Measurements from ENCODE around the gene C1QTNF8. TPM values are rescaled to one million over a fixed set of nuclear protein-coding genes. Genes with fewer than 3 reads are reported as not detected.

The C1QTNF8 gene
- total RNA-seq, 2 donors from 2014 or later, result not detected

DNA sequence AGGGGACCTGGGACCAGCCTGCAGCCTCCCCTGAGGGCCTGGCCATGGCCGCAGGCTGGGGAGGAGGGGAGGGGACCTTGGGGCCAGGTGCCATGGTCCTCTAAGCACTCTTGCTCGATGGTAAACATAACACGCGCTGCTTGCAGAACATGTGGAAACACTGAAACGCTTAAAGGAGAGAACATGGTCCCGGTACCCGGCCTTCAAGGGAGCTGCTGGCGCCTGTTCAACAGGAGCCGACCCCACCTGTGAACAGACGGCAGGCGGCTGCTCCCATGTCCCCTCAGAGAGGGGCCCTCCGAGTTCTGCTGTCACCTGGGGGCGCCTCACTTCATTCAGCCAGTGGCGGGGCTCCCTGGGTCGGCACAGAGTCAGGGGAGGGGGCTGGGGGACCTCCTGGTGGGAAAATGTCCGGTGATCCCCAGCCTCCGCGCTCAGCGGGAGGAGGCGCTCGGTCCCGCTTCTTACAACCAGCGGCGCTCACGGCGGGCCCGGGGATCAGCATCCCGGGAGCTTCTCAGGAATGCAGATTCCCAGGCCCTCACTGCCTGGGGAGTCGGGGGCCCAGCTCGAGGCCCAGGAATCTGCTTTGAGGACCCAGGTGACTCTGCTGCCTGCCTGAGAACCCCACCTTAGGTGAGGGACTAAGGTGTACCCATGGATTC, 24.4 kb downstream of the C1QTNF8 start:
- intact Hi-C loops (cut with DNase I, micrococcal nuclease), result no loop called here
- no peak for ATAC-seq
- DNase-seq, result no peak

DNA sequence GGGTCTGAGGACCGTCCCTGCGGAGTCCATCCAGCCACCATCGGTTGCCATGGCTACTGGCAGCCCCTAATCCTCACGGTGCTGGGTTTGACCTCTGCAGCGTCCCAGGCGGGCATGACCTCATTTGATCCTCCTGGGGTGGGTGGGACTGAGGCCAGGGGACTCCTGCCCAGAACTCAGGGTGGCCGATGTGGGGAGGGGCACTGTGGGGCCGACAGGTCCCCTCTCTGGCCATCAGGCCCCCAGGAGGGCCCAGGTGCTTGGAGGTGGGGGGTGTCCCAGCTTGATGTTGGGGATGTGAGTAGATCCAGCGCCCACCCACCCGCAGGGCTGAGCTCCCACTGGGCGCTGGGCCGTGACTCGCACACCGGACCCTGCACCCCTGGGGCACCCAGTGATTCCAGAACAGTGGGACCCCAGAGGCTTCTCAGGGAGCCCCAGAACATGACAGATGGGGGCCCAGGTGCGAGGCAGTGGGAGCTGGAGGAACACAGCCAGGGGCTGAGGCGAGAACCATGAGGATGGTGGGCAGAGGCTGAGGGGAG, 25.1 kb downstream of the C1QTNF8 start:
- DNase-seq, result no peak
- intact Hi-C loops (cut with DNase I, micrococcal nuclease), result no loop called here
- no peak for ATAC-seq

DNA sequence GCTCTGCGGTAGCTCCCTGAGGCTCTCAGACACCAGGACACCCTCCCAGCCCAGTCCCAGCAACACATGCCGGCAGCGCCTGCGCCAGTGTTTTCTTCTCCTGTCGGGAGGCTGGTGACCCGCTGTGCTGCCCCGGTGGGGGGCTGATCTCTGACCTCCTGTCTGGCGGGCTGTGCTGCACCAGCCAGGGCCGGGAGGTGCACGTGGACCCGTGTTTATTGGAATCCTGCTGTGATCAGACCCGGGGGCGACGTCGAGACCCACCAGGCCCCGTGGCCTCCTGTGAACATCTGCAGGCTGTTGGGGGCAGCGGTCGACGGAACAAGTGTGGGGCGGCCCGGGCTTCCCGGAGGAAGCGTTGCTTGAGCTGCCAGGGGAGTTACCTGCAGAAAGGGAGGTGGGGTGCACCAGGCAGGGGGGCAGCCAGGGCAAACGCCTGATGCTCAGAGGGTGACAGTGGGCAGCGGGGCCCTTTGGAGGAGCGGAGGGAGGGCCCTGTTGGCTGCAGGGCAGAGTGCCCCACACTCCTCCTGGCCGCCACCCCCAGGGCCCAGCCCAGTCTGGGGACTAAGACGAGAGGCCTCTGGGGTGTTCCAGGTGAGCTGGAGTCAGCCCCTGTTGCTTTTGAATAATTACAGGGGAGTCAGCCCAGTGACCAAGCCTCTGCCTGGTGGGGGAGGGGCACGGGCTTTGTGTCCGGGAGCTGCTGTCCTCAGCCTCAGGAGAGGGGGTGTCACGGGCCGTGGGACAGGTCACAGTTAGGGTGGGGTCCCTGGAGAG, 25.8 kb downstream of the C1QTNF8 start:
- no peak for DNase-seq
- intact Hi-C loops (cut with DNase I, micrococcal nuclease), result no loop called here
- ATAC-seq, result no peak

DNA sequence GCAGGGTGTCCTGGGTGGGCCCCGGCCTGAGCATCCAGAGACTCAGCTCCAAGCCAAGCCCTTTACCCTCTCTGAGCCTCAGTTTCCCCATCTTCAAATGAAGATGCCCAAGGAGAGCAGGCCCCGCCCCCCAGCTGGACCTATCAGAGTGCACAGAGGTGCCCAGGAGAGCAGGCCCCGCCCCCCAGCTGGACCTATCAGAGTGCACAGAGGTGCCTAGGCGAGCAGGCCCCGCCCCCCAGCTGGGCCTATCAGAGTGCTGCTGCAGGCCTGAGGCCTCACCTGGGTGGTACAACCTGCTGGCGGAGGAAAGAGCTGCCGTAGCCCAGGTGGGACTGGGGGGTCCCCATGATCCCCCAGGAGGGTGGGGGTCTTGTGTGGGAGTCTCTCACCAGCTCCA, 26.9 kb downstream of the C1QTNF8 start:
- ATAC-seq, result no peak
- intact Hi-C loops (cut with DNase I, micrococcal nuclease), result no loop called here
- DNase-seq, result no peak

DNA sequence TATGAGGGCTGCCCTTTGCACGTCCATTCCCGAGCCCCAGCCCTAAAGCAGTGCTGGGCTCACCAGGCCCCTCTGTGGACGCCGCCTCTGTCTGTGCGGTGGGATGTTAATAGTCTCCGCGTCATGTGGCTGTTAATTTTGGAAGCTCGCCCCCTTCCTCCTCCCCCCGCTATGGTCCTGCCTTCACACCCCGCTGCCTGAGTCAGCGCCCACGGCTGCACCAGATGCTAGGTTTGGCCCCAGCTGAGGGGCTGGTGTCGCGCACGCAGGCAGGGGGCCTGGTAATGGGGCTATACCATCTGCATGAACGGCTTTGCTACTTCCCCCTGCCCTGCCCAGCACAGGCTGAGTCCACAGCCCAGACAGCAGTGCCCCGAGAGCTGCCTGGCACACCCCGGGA, 27.6 kb downstream of the C1QTNF8 start:
- ATAC-seq, result no peak
- no peak for DNase-seq
- intact Hi-C loops (cut with DNase I, micrococcal nuclease), result no loop called here

DNA sequence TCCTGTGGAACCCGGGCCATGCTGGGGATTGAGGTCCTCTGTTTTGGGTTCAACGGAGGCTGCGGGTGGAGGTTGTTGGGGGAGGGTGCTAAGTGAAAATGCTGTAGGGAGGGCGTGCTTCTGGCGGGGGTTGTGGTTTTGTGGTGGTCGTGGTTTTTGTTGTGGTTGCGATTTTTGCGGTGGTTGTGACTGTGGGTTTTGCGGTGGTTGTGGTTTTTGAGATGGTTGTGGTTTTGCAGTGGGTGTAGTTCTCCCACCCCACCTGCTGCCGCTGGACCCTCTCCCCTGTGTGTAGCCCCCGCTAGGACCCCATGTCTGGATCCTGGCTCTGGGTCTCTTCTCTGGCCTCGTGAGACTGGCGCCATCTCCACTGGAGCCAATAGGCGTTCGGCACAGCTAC, 28.4 kb downstream of the C1QTNF8 start:
- intact Hi-C loops (cut with DNase I, micrococcal nuclease), result no loop called here
- no peak for DNase-seq
- ATAC-seq, result no peak

DNA sequence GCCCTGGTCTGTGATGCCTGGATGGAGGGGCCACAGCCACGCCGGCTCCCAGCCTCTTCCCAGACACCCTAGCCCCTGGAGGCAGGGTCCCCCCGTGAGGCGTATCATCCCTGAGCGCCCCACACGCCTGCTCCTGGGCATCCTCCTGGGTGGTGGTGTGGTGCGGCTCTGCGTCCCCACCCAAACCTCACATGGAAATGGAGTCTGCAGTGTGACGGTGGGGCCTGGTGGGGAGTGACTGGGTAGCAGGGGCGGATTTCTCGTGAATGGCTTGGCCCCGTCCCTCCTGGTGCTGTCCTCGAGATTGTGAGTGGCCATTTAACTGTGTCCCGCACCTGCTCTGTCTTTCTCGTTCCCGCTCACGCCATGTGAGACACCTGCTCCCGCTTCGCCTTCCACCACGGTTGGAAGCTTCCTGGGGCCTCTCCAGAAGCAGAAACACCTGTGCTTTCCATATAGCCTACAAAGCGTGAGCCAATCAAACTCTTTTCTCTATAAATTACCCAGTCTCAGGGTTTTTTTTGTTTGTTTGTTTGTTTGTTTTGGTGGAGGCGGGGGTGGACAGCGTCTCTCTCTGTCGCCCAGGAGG, 29.4 kb downstream of the C1QTNF8 start:
- intact Hi-C loops (cut with DNase I, micrococcal nuclease), result no loop called here
- DNase-seq (no peak), ATAC-seq (no peak)

DNA sequence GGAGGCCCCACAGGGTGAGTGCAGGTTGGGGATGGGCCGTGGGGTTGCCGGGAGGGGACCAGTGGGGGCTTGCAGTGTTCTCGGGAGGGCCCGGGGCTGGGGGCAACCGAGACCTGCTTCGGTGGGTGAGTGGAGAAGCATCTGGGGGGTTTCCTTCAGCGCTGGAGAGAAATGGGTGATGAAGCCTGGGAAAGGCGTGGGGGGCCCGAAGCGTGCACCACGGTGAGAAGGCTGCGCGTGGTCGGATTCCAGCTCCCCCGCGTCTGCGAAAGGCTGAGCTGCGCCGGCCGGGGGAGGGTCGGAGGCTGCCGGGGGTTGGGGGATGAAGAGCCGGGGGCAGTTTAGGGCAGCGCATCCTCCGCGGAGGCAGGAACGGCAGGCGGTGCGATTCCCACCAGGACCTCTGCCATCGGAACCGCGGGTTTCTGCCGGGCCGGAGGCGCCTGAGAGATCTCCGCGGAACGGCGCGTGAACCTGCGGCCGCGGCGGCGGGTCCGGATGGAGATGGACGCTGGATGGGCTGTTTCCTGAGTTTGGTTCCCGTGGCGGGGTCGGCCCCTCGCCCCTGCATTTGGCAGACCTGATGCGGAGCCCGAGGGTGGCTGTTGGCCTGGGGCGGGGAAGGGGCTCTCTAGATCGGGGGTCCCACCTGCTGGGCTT, 30.4 kb downstream of the C1QTNF8 start:
- DNase-seq (no peak), ATAC-seq (no peak)
- intact Hi-C loops (cut with DNase I, micrococcal nuclease), result no loop called here

DNA sequence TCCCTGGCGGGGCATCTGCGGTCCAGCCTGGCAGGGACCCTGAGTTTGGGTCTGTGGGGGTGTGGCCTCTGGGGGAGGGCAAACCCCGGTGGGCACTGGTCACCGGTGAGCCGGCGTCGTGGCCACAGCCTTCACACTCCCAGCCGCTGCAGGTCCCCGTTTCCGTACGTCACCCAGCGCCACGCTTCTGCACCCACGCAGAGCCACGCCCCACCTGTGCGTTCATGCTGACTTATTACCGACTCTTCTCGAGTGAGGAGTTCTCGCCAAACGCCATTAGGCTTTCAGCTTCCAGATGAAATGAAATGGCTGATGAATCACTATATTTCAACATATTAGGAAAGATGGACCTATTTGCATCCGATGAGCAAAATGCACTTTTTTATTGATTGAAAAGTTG, 32.3 kb downstream of the C1QTNF8 start:
- intact Hi-C loops (cut with DNase I, micrococcal nuclease), result no loop called here

DNA sequence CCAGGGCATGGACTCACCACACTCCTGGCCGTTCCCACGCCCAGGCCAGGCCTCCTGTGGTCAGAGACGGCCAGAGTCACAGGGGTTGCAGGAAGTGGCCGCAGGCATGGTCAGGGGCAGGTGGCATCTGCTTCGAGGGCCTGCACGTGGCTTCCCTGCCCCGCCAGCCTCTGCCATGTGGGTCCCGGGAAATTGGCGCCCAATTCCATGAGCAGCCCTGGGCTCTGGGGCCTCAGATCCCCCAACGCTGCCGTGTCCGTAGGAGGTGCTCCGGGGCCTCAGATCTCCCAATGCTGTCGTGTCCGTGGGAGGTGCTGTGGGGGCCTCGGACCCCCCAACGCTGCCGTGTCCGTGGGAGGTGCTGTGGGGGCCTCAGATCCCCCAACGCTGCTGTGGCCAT, 33.1 kb downstream of the C1QTNF8 start:
- no peak for DNase-seq
- intact Hi-C loops (cut with DNase I, micrococcal nuclease), result no loop called here
- no peak for ATAC-seq

More for the DNA sequence above, 32.3 kb downstream of the C1QTNF8 start:
- DNase-seq (no peak), ATAC-seq (no peak)

DNA sequence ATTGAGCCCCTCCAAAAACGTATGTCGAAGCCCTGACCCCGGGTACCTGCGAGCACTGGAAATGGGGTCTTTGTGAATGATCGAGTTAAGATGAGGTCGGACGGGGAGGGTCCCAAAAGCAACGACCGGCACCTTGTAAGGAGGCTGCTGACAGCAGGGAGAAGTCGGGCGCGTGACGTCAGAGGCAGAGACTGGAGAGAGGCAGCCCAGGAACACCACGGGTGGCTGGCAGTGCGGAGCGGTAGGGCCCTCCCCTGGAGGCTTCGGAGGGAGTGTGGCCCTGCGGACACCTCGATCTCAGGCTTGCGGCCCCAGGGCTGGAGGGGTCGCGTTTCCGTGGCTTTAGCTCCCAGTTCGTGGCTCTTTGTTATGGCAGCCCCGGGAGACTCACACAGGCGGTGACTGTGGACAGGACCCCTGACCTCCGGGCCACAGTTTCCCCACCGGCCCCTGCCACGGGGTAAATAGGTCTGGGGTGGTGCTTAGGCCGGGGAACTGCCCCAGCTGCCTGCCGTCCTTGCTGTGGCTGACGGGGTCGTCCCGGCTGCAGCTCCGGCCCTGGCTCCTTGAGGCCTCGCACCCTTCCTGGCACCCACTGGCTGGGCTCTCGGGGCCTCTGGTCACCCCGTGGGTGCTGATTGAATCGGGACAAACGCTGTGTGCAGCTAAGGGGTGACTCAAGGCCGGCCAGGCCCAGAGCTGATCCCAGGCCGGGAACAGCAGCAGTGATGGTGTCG, 34.1 kb downstream of the C1QTNF8 start:
- ATAC-seq, result no peak
- intact Hi-C loops (cut with DNase I, micrococcal nuclease), result no loop called here
- DNase-seq, result no peak

DNA sequence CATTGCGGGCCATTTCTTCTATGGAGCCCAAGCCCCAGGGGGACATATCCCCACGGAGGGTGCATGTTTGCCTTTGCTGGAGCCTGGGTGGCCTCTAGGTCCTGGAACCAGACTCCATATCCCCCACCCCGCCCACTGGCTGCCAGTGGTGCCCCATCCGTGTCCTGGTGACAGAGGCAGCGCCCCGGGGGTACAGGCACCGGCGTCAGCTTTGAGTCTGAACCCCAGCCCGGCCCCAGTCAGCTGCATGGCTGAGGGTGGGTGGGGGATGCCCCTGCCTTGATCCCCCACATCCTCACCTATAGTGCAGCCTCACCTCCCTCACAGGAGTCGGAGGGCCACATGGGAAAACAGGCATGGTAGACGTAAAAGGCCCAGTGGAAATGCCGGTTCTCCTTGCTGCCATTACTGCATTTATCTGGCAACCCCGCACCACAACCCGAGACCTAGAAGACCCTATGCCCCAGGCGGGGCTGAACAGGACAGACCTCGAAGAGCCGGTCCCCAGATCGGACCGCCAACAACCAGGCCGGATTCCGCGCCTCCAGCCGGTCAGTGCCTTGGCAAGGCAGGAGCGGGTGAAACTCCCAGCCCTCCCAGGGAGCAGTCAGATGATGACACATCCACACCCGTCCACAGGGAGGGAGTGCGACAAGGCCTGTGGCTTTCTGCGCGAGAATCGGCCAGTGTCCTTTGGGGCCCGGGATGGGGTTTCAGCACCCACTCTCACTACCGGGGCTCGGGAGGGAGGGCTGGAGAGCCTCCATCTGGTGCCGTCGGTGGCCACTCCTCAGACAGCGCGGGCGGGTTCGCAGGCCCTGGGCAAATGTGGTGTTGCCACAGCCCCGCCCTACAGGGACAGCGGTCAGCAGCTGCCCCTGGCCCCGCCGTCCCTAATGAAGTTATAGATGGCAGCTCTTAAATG, 35.4 kb downstream of the C1QTNF8 start:
- DNase-seq (no peak), ATAC-seq (no peak)
- intact Hi-C loops (cut with DNase I, micrococcal nuclease), result no loop called here

DNA sequence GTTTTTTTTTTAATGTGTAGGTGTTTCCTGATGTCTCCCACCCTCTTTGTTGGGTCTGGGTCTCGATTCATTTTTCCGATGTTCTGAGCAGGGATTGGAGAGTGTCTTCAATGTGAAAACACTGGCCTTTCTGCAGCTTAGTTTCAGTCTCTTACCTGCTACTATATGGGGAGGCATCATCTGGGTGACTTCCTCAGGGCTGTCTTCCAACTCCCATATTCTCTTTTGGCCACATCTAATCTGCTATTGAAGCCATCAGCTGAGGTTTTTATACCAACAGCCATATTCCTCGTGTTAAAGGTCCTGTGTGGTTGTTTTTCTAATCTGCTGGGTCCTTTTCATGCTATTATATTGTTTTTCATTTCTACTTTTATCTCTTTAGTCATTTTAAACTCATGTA, 36.7 kb downstream of the C1QTNF8 start:
- ATAC-seq (no peak), DNase-seq (no peak)
- intact Hi-C loops (cut with DNase I, micrococcal nuclease), result loop anchor here (5.0 to 10.0 kb wide), 2 partner anchors 245 to 247 kb away; no protein-coding TSS in a partner anchor

DNA sequence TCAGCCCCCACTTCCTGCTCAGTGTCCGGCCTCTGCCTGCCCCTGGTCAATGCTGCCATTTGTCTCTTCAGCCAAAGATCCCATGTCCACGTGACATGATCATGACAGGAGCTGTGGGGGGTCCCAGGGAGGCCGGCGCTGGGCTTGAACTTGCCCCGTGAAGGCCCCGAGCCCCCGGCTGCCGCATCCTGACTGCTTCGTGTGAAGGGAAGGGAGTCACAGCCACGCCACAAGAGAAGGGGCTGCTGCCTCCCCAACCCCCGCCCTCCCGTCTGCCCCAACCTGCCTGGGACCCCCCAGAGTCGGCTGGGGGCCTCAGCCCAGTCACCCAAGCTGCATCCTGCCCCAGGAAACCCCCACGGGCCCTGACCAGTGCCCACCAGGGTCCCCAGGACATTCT, 37.8 kb downstream of the C1QTNF8 start:
- ATAC-seq, result no peak
- intact Hi-C loops (cut with DNase I, micrococcal nuclease), result loop anchor here (5.0 to 10.0 kb wide), 2 partner anchors 243 to 246 kb away; no protein-coding TSS in a partner anchor
- DNase-seq, result no peak

DNA sequence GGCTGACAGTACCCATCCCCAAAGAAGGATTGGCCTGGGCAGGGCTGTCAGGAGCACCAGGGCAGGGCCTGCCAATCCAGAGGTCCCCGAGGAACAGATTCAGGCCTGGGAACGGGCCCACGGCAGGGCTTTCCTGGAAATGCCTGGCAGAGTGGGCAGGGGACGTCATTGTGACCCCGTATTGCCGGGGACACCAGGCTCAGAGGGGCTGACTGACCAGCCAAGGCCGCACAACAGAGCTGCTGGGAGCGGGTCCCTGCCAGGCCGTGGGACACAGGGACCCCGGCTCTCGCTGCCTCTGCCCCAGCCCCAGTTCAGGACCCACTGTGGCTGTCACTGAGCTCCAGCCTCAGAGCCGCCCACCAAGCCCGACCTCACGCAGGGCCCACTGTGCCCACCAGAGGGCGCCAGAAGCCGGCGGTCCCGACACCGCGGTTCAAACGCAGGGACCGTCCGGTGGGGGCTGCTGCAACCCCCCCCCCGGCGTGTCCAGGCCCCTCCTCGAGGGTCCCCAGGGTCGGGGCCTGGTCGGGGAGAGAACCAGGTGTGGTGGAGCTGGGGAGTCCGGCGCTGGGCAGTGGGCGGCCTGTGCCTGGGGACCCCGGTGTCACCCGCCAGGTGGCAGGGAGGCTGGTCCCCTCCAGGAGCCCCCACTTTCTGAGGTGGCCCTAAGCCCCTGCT, 38.7 kb downstream of the C1QTNF8 start:
- DNase-seq (peak in 1 of 2 donors; percentile 69), ATAC-seq (peak; percentile 72)
- intact Hi-C loops (cut with DNase I, micrococcal nuclease), result loop anchor here (5.0 to 10.0 kb wide), 2 partner anchors 243 to 245 kb away; no protein-coding TSS in a partner anchor

DNA sequence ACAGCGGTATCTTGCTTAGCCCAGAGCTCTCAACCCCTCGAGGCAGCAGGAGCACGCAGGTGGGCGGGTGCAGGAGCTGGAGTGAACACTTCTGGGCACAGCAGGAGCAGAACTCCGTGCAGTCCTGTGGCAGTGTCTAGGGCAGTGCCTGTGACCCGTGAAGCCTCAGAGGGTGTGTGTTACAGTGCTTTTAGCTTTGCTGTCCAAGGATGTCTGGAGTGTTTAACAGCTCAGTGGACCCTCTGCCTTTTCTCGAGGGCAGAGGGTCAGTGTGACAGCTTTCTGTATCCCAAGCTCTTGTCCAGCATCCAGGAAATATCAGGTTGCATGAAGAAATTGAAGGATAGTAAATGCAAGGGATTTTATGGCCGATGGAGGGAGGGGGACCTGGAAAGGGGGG, 39.8 kb downstream of the C1QTNF8 start:
- ATAC-seq (no peak), DNase-seq (no peak)
- intact Hi-C loops (cut with DNase I, micrococcal nuclease), result loop anchor here (5.0 to 10.0 kb wide), 2 partner anchors 241 to 244 kb away; no protein-coding TSS in a partner anchor

DNA sequence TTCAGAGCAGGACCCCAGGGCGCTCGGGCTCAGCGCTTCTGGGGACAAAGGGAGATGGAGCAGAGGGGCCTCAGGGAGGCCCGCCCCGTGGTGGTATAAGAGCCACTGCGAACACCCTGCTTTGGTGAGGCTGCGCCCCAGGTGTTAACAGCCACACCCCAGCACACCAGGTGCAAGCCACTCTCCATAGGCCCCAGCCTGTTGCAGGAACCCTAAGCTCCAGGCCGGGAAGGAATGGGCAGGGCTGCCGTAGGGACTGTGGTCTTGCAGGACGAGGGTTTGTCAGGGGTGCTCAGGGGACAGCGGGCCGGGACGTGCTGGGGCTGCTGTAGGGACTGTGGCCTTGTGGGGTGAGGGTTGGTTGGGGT, 40.5 kb downstream of the C1QTNF8 start:
- ATAC-seq (no peak), DNase-seq (no peak)
- intact Hi-C loops (cut with DNase I, micrococcal nuclease), result loop anchor here (5.0 to 10.0 kb wide), 2 partner anchors 241 to 243 kb away; no protein-coding TSS in a partner anchor
